Measurements from ENCODE around the gene TMEM238L. TPM values are rescaled to one million over a fixed set of nuclear protein-coding genes. Genes with fewer than 3 reads are reported as not detected.

Gene TMEM238L
- total and polyA plus RNA-seq, 2 of the 8 experiments (the other 6 are each of a cell fraction or from before 2014, with no cell fraction given), result not detected

DNA sequence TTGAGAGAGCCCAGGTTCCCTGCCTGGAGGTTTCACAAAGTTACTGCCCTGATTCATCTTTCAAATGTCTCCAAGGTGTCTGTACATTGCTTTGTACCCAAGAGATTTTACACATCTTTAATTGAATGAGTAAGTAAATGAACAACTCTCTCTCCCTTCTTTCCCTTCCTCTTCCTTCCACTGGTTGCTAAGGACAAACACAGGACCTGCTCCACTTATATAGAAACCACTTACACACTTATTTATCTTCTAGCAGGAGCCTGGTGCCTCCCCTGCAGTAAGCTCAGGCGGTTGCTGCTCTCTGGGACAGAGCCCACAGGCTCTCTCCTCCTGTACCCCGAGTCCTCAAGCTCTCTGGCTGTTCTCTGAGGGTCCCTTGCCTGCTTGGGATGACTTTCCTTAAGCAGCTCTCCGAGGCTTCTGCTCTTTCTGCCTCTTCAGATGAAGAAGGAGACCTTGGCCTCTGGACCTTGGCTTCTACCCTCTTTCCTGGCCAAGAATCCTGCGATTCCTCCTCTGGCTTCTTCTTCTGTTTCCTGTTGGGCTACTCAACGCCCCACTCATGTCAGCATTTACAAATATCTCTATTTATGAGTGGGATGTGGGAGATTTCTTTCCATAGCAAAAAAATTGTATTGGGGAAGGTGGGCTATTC lies 24.1 kb upstream of the TMEM238L start:
- Histone ChIP-seq H3K9me3 (ENCODE audit: insufficient read depth in 2 of 2, low read depth in 1 of 2, low read length in 1 of 2) (no peaks in the 10 kb centered on the region), H2AK5ac (ENCODE audit: low read depth, low read length) (no peak overlapping the region), H2AFZ (ENCODE audit: low read length) (no peak overlapping the region), H4K8ac (ENCODE audit: extremely low read depth, insufficient read depth, low read length) (no peak overlapping the region), H3K36me3 (ENCODE audit: control insufficient read depth in 2 of 4, insufficient read depth in 4 of 4, low read length in 3 of 4) (no peaks in the 10 kb centered on the region), H3K4ac (replicated peaks; ENCODE audit: insufficient read length, low read depth, low read length) (no peak overlapping the region), H3K4me1 (replicated peaks in 1 of 4; ENCODE audit: control insufficient read depth in 3 of 4, insufficient read depth in 4 of 4, low read length in 3 of 4) (peaks cover 3 to 13% (median 4%) of the 10 kb centered on the region in 4 experiments; a peak in 5 of 7 replicates), H2BK12ac (ENCODE audit: low read depth, low read length) (no peak overlapping the region), H3K79me2 (ENCODE audit: control insufficient read depth in 1 of 2, insufficient read depth in 2 of 2, low read length in 2 of 2) (no peaks in the 10 kb centered on the region), H3K9ac (replicated peaks in 1 of 4; ENCODE audit: extremely low read depth in 1 of 4, low read depth in 3 of 4, low read length in 3 of 4) (no peak overlapping the region), H3K4me3 (ENCODE audit: extremely low read depth in 1 of 4, insufficient read depth in 2 of 4, low read depth in 3 of 4, low read length in 4 of 4) (no peak overlapping the region), H3K18ac (ENCODE audit: extremely low read depth, low read length) (no peak overlapping the region), H3K56ac (replicated peaks; ENCODE audit: insufficient read length, low read depth, low read length) (no peak overlapping the region), H3K23ac (ENCODE audit: insufficient read length) (no peak overlapping the region), H3K4me2 (ENCODE audit: insufficient read depth in 1 of 2, low read depth in 2 of 2, low read length in 2 of 2) (no peak overlapping the region), H3K79me1 (ENCODE audit: low read depth, low read length) (no peaks in the 10 kb centered on the region), H2BK120ac (replicated peaks; ENCODE audit: low read depth, low read length) (no peak overlapping the region), H3K23me2 (ENCODE audit: low read depth, low read length) (no peaks in the 10 kb centered on the region), H2BK20ac (ENCODE audit: low read length) (no peak overlapping the region), H3K27ac (ENCODE audit: low read depth, low read length) (no peak overlapping the region), H3K27me3 (replicated peaks in 1 of 4; ENCODE audit: control insufficient read depth in 3 of 4, extremely low read depth in 1 of 4, insufficient read depth in 3 of 4, low read length in 3 of 4) (peaks cover 0 to 2% (median 0%) of the 10 kb centered on the region in 4 experiments; a peak in 1 of 7 replicates), H3K14ac (ENCODE audit: insufficient read length) (no peak overlapping the region), H4K5ac (ENCODE audit: insufficient read length, low read depth, low read length) (no peak overlapping the region), H4K91ac (replicated peaks; ENCODE audit: insufficient read length, low read length) (no peak overlapping the region), H2BK15ac (ENCODE audit: low read length) (no peak overlapping the region), H2BK5ac (ENCODE audit: low read depth, low read length) (no peak overlapping the region), H4K20me1 (replicated peaks in 1 of 2; ENCODE audit: control insufficient read depth in 1 of 2, insufficient read depth in 2 of 2, low read length in 2 of 2) (no peaks in the 10 kb centered on the region)
- FAIRE-seq (no peak), DNase-seq (ENCODE audit: low read depth in 1 of 2, low spot score in 2 of 2) (no peak)
- CTCF ChIA-PET (ENCODE audit: partially characterized antibody), result no interaction called here
- POLR2A ChIA-PET (ENCODE audit: partially characterized antibody), result interaction anchor here (1.3 kb wide), 1 partner anchor 37 kb away, joined by 4 read pairs; no protein-coding TSS in a partner anchor
- WGBS, 2 experiments (ENCODE audit: extremely low coverage in 1 of 2, insufficient coverage in 1 of 2, insufficient read length in 1 of 2, insufficient replicate concordance in 2 of 2, low coverage in 1 of 2, low lambda C conversion rate in 2 of 2, missing lambda C conversion rate in 1 of 2), result 79% methylated on average over 5 of the region's 5 CpGs; no CpG with 5 or more reads in 1 of the 2 experiments
- TF ChIP-seq SP2 (IDR thresholded peaks at IDR 0.05; ENCODE audit: low read length) (no peak), CBX8 (IDR thresholded peaks at IDR 0.05; ENCODE audit: borderline replicate concordance, low read depth, low read length) (no peak), SP4 (IDR thresholded peaks at IDR 0.05; ENCODE audit: low read length) (no peak), SAP30 (IDR thresholded peaks at IDR 0.05; ENCODE audit: insufficient read depth, insufficient replicate concordance, low read length) (no peak), CEBPB (IDR thresholded peaks at IDR 0.05; ENCODE audit: low read depth, low read length) (no peak), POLR2AphosphoS5 (IDR thresholded peaks at IDR 0.05; ENCODE audit: low read depth, low read length) (no peak)
